H1 (cell line): ENCODE measurements around the gene PTMS. TPM values are rescaled to one million over a fixed set of nuclear protein-coding genes. Genes with fewer than 3 reads are reported as not detected.

Experiments used
- ATF2 ChIP-seq: IDR thresholded peaks from 2 replicates; pipeline ENCODE4 v1.6.1; 2012; ENCODE audit warnings: low read length, inconsistent platforms
- CTCF ChIP-seq, 3 experiments: IDR thresholded peaks; 1 replicate in 2 of 3; 2 replicates in 1 of 3; pipeline versions ENCODE4 v1.5.1 to v1.6.1; 2011; ENCODE audit warnings: low read length in 3 of 3, mild to moderate bottlenecking in 3 of 3, inconsistent platforms in 2 of 3, low read depth in 1 of 3, moderate library complexity in 1 of 3; ENCODE audit not compliant: insufficient read depth in 1 of 3; ENCODE audit errors: control extremely low read depth in 1 of 3
- E2F6 ChIP-seq: IDR thresholded peaks from 2 replicates; pipeline ENCODE4 v1.6.1; 2012; ENCODE audit warnings: inconsistent platforms
- RXRA ChIP-seq: IDR thresholded peaks from 2 replicates; pipeline ENCODE4 v1.6.1; 2011; ENCODE audit warnings: low read depth, mild to moderate bottlenecking, low read length, moderate library complexity; ENCODE audit not compliant: insufficient read depth
- TAF7 ChIP-seq: optimal IDR thresholded peaks from 2 replicates; pipeline ENCODE3; 2011; ENCODE audit warnings: low read depth, mild to moderate bottlenecking, inconsistent platforms, low read length, moderate library complexity, borderline replicate concordance
- polyA plus RNA-seq, 7 experiments: library from polyadenylated mRNA; depleted of rRNA in 3 of 7; stranded (reverse) in 5 of 7; unstranded in 2 of 7; fragments of >200 nt in 5 of 7; fragments of 200-250 nt in 2 of 7; gene quantifications; 1 replicate in 5 of 7; 2 replicates in 1 of 7; 4 replicates in 1 of 7; pipeline versions ENCODE4 v1.2.1 to v1.2.3, GENCODE V29; 2011 to 2013; ENCODE audit warnings: missing spikeins in 2 of 7, mixed read lengths in 2 of 7
- total RNA-seq: library from RNA; stranded (reverse); fragmentation: NEBNext Ultra II Directional; extraction: Animal tissue kit (Norgen Biotek cat#: 25700); gene quantifications from 2 replicates; pipeline ENCODE4 v1.2.1, GENCODE V29; 2021

The PTMS gene
- total and polyA plus RNA-seq, 2 of the 8 experiments (the other 6 are each of a cell fraction or from before 2014, with no cell fraction given) = 444 to 553 TPM

- TF ChIP-seq CTCF (IDR thresholded peaks at IDR 0.05; ENCODE audit: control extremely low read depth in 1 of 3, insufficient read depth in 1 of 3, low read depth in 1 of 3, low read length in 3 of 3) (no peak), ATF2 (no peak), RXRA (no peak), TAF7 (no peak), E2F6 (no peak)
Observed at GRCh38 chr12:6817098-6817497, 50.9 kb downstream of the PTMS start (continued).
